KMS-11 (cell line): ENCODE data around the gene CAMK4.

ENCODE experiments used
- H2AFZ ChIP-seq: fragments of 200-600 bp; sonication (generic); 2 replicates; pipeline ENCODE4 v1.6.1; 2016; ENCODE audit warnings: antibody characterized with exemption, mixed run types, low read depth
- H3K27ac ChIP-seq: fragments of 200-600 bp; sonication (generic); 2 replicates; pipeline ENCODE4 v1.6.1; 2016; ENCODE audit warnings: mild to moderate bottlenecking, mixed run types
- H3K27me3 ChIP-seq: fragments of 200-600 bp; sonication (generic); 2 replicates; pipeline ENCODE4 v1.6.1; 2017; ENCODE audit warnings: mild to moderate bottlenecking, low read depth, mixed run types, moderate library complexity; ENCODE audit not compliant: insufficient read depth
- H3K36me3 ChIP-seq: fragments of 200-600 bp; sonication (generic); 2 replicates; pipeline ENCODE4 v1.6.1; 2017; ENCODE audit warnings: mild to moderate bottlenecking, mixed run types; ENCODE audit not compliant: insufficient read depth
- H3K4me1 ChIP-seq: fragments of 200-600 bp; sonication (generic); 2 replicates; pipeline ENCODE4 v1.6.1; 2016; ENCODE audit warnings: mild to moderate bottlenecking, low read depth, mixed run types; ENCODE audit not compliant: poor library complexity, severe bottlenecking
- H3K4me2 ChIP-seq: fragments of 200-600 bp; sonication (generic); 2 replicates; pipeline ENCODE4 v1.7.0; 2016; ENCODE audit warnings: mild to moderate bottlenecking, mixed run types
- H3K4me3 ChIP-seq: fragments of 200-600 bp; sonication (generic); IDR thresholded peaks from 2 replicates; pipeline ENCODE4 v1.6.1; 2017; ENCODE audit warnings: low read depth, low read length, mixed read lengths; ENCODE audit not compliant: insufficient read depth
- H3K79me2 ChIP-seq: fragments of 200-600 bp; sonication (generic); 2 replicates; pipeline ENCODE4 v1.6.1; 2016; ENCODE audit warnings: low read depth, mixed run types; ENCODE audit not compliant: insufficient read depth
- H3K9ac ChIP-seq: fragments of 200-600 bp; sonication (generic); 2 replicates; pipeline ENCODE4 v1.6.1; 2016; ENCODE audit warnings: mild to moderate bottlenecking, mixed run types
- H4K20me1 ChIP-seq: fragments of 200-600 bp; sonication (generic); 2 replicates; pipeline ENCODE4 v1.6.1; 2016; ENCODE audit warnings: mild to moderate bottlenecking, mixed run types; ENCODE audit not compliant: insufficient read depth
- TF ChIP-seq, protein P1 (sequence below): fragments of 200-600 bp; sonication (generic); conservative IDR thresholded peaks from 2 replicates; pipeline ENCODE4 v1.6.1; 2017; ENCODE audit warnings: low read depth, mild to moderate bottlenecking, antibody characterized with exemption, low read length, moderate library complexity, mixed read lengths

The CAMK4 gene

DNA sequence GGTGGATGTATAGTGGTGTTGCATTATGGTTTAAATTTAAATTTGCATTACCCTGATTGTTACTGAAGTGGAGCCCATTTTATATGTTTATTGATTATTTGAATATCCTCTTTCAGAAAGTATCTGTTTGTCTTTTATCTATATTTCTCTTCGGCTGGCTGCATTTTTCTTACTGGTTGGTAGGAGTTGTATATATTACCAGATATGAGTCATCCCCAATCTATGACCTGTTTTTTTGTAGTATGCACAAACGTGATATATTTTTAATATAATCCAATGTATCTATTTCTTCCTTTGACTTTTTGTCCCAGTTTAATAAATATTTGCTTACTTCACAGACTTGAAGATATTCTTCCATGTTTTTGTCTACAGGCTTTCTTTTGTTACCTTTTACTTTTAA, 29.3 kb upstream of the CAMK4 start:
- Histone ChIP-seq H3K27ac (no peak overlapping the region), H3K9ac (no peak overlapping the region), H3K4me3 (no peak overlapping the region), H3K79me2 (no peaks in the 10 kb centered on the region), H3K27me3 (no peaks in the 10 kb centered on the region), H2AFZ (no peak overlapping the region), H3K4me2 (no peak overlapping the region), H4K20me1 (no peaks in the 10 kb centered on the region), H3K36me3 (no peaks in the 10 kb centered on the region), H3K4me1 (no peaks in the 10 kb centered on the region)
- TF ChIP-seq, protein P1, sequence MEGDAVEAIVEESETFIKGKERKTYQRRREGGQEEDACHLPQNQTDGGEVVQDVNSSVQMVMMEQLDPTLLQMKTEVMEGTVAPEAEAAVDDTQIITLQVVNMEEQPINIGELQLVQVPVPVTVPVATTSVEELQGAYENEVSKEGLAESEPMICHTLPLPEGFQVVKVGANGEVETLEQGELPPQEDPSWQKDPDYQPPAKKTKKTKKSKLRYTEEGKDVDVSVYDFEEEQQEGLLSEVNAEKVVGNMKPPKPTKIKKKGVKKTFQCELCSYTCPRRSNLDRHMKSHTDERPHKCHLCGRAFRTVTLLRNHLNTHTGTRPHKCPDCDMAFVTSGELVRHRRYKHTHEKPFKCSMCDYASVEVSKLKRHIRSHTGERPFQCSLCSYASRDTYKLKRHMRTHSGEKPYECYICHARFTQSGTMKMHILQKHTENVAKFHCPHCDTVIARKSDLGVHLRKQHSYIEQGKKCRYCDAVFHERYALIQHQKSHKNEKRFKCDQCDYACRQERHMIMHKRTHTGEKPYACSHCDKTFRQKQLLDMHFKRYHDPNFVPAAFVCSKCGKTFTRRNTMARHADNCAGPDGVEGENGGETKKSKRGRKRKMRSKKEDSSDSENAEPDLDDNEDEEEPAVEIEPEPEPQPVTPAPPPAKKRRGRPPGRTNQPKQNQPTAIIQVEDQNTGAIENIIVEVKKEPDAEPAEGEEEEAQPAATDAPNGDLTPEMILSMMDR = no peak

DNA sequence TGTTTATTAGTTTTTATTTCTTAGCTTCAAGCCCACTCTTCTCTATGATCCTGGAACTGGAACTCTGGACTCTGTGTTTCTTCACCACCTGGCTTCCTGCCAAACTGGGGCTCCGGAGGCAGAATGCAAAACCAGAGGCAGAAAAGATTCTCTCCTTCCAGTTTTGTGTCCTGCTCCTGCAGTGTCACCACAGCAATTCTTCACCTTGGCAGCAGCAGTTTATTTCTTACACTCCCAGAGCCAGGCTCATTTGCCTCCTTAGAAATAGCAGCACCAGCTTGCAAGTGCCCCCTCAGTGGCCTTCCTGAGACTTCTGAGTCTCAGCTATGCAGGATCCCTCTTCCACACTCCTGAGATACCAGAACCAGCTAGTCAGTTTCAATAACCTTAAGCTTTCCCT, 26.7 kb upstream of the CAMK4 start:
- no peaks in the 10 kb centered on the region for H3K4me1 ChIP-seq
- H2AFZ ChIP-seq = no peak overlapping the region
- no peaks in the 10 kb centered on the region for H3K36me3 ChIP-seq
- H3K27me3 ChIP-seq = no peaks in the 10 kb centered on the region
- no peaks in the 10 kb centered on the region for H4K20me1 ChIP-seq
- no peaks in the 10 kb centered on the region for H3K79me2 ChIP-seq
- H3K4me3 ChIP-seq = no peak overlapping the region
- H3K27ac ChIP-seq = no peak overlapping the region
- H3K9ac ChIP-seq = no peak overlapping the region
- TF ChIP-seq, protein P1 = no peak
- no peak overlapping the region for H3K4me2 ChIP-seq

DNA sequence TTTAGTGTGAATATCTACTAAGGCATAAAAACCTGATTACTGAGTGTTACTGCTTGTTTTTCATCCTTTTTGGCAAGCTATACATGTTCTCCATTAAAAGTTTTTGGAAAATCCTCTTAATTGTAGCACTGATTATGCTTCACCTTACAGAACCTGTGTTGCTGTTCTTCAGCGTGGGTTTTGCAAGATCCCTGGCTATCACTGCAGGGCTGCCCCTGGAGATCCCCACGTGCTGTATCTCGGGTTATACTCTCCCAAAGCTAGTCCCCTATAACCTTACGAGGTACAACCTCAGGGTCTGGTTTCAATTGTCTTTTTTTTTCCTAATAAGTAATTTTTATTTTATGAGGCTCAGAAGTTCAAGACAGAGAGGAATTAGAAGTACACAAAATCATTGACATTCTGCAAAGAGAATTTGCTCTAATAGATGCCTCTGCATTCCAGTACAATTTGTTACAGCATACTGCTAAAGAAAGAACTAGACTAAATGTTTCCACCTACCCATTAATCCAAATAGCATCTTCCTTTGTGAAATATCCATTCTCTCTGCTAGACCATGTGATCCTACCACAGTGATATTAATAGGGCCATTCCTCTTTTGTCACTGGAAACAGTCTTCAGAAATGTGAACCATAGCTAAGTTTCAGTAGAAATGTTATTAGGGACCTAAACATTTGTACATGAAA, 25.8 kb upstream of the CAMK4 start:
- H3K36me3 ChIP-seq = no peaks in the 10 kb centered on the region
- no peak overlapping the region for H3K4me3 ChIP-seq
- H3K4me2 ChIP-seq = no peak overlapping the region
- H3K27ac ChIP-seq = no peak overlapping the region
- no peaks in the 10 kb centered on the region for H3K27me3 ChIP-seq
- TF ChIP-seq, protein P1 = no peak
- no peaks in the 10 kb centered on the region for H3K79me2 ChIP-seq
- H3K9ac ChIP-seq = no peak overlapping the region
- no peaks in the 10 kb centered on the region for H3K4me1 ChIP-seq
- no peaks in the 10 kb centered on the region for H4K20me1 ChIP-seq
- H2AFZ ChIP-seq = no peak overlapping the region

DNA sequence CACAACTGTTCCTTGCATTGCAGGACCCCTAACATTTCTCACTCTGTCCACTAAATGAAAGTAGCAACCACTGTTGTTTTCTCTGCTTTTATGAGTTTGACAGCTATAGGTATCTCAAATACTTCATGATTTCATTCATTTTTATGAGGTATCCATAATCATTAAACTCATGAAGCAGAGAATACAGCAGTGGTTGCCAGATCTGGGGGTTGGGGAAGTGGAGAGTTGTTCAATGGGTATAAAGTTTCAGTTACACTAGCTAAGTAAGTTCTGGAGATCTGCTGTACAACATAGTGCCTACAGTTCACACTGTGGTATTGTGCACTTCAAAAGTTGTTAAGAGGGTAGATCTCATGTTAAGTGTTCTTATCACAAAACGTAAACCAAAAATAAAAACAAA, 23.4 kb upstream of the CAMK4 start:
- Histone ChIP-seq H3K36me3 (no peaks in the 10 kb centered on the region), H3K4me2 (no peak overlapping the region), H3K27me3 (no peaks in the 10 kb centered on the region), H3K4me1 (no peaks in the 10 kb centered on the region), H4K20me1 (no peaks in the 10 kb centered on the region), H3K9ac (no peak overlapping the region), H3K27ac (no peak overlapping the region), H2AFZ (no peak overlapping the region), H3K79me2 (no peaks in the 10 kb centered on the region), H3K4me3 (no peak overlapping the region)
- TF ChIP-seq, protein P1 = no peak
